Large intestine (tissue), 3 donors: ENCODE measurements around the gene U2AF1L4. TPM values are rescaled to one million over a fixed set of nuclear protein-coding genes. Genes with fewer than 3 reads are reported as not detected.
A peak's percentile ranks its signal among the peaks of the same experiment; 100 is the strongest.

Experiments
- DNase-seq, 2 donors: peaks; one replicate each; pipeline versions ENCODE4 v3.0.0 to v3.0.0-alpha.2; 2013
- H3K27ac ChIP-seq: one replicate; pipeline ENCODE4 v1.5.1; 2013; ENCODE audit warnings: low read length
- H3K27me3 ChIP-seq: 2 replicates; pipeline ENCODE4 v1.6.1; 2013; ENCODE audit warnings: low read length; ENCODE audit not compliant: control insufficient read depth, insufficient read depth
- H3K36me3 ChIP-seq: 2 replicates; pipeline ENCODE4 v1.6.1; 2013; ENCODE audit warnings: low read length; ENCODE audit not compliant: control insufficient read depth, insufficient read depth
- H3K4me1 ChIP-seq: one replicate; pipeline ENCODE4 v1.6.1; 2013; ENCODE audit warnings: low read length; ENCODE audit not compliant: control insufficient read depth, insufficient read depth
- H3K4me3 ChIP-seq: one replicate; pipeline ENCODE4 v1.5.1; 2013; ENCODE audit warnings: low read length
- H3K9me3 ChIP-seq: one replicate; pipeline ENCODE4 v1.6.1; 2013; ENCODE audit warnings: mild to moderate bottlenecking, low read depth, low read length, moderate library complexity; ENCODE audit not compliant: control insufficient read depth
- WGBS: methylation state at CpG from one replicate; pipeline ENCODE4 v1.1.5; 2013; ENCODE audit warnings: low lambda C conversion rate; ENCODE audit not compliant: insufficient coverage; 5-methylcytosine and 5-hydroxymethylcytosine counted together
- polyA plus RNA-seq: library from polyadenylated mRNA; unstranded; fragments of 120-200 nt; gene quantifications from one replicate; pipeline ENCODE4 v1.2.1, GENCODE V29; 2013

Gene U2AF1L4
- polyA plus RNA-seq, 1 donor: 31.2 TPM

- peak overlapping the region; percentile 72 for H3K4me3 ChIP-seq
- no peaks in the 10 kb centered on the region for H3K27me3 ChIP-seq
- H3K4me1 ChIP-seq: peaks cover 15% of the 10 kb centered on the region
- H3K36me3 ChIP-seq: peaks cover 47% of the 10 kb centered on the region
- WGBS: no CpG with 5 or more reads among the region's 29 CpGs
- H3K27ac ChIP-seq: no peak overlapping the region
- no peak for DNase-seq
- no peaks in the 10 kb centered on the region for H3K9me3 ChIP-seq
These were observed 5.7 kb downstream of the U2AF1L4 start for GRCh38 chr19:35739275-35740107.

- Histone ChIP-seq H3K27me3 (no peaks in the 10 kb centered on the region), H3K36me3 (peaks cover 54% of the 10 kb centered on the region), H3K27ac (no peak overlapping the region), H3K9me3 (no peaks in the 10 kb centered on the region), H3K4me3 (no peak overlapping the region), H3K4me1 (peaks cover 10% of the 10 kb centered on the region)
- WGBS: no CpG with 5 or more reads among the region's 2 CpGs
- no peak for DNase-seq
These were observed 6.4 kb downstream of the U2AF1L4 start for GRCh38 chr19:35738887-35739229.

- WGBS: 100% methylated on average over 5 of the region's 37 CpGs
- peaks cover 60% of the 10 kb centered on the region for H3K36me3 ChIP-seq
- H3K9me3 ChIP-seq: no peaks in the 10 kb centered on the region
These were observed 7.0 kb downstream of the U2AF1L4 start for GRCh38 chr19:35738021-35738886.

GRCh38 chr19:35736913-35737886 is 8.0 kb downstream of the U2AF1L4 start:
- Histone ChIP-seq H3K36me3 (peaks cover 67% of the 10 kb centered on the region), H3K4me1 (peaks cover 10% of the 10 kb centered on the region), H3K27me3 (no peaks in the 10 kb centered on the region), H3K27ac (no peak overlapping the region), H3K4me3 (no peak overlapping the region), H3K9me3 (no peaks in the 10 kb centered on the region)
- DNase-seq: no peak
- no CpG with 5 or more reads among the region's 22 CpGs for WGBS

More at GRCh38 chr19:35738021-35738886, 7.0 kb downstream of the U2AF1L4 start:
- no peaks in the 10 kb centered on the region for H3K27me3 ChIP-seq
- no peak overlapping the region for H3K4me3 ChIP-seq
- H3K27ac ChIP-seq: no peak overlapping the region
- H3K4me1 ChIP-seq: peaks cover 10% of the 10 kb centered on the region
- no peak for DNase-seq

GRCh38 chr19:35734889-35735288 is 10.3 kb downstream of the U2AF1L4 start:
- Histone ChIP-seq H3K27me3 (no peaks in the 10 kb centered on the region), H3K36me3 (peaks cover 88% of the 10 kb centered on the region), H3K9me3 (no peaks in the 10 kb centered on the region), H3K4me1 (peaks cover 2% of the 10 kb centered on the region), H3K27ac (no peak overlapping the region), H3K4me3 (no peak overlapping the region)
- no peak for DNase-seq
- no CpG with 5 or more reads among the region's 5 CpGs for WGBS

GRCh38 chr19:35734273-35734672 is 10.9 kb downstream of the U2AF1L4 start:
- Histone ChIP-seq H3K27me3 (no peaks in the 10 kb centered on the region), H3K4me1 (no peaks in the 10 kb centered on the region), H3K9me3 (no peaks in the 10 kb centered on the region), H3K27ac (no peak overlapping the region), H3K36me3 (peaks cover 94% of the 10 kb centered on the region), H3K4me3 (no peak overlapping the region)
- WGBS: no CpG with 5 or more reads among the region's 8 CpGs
- no peak for DNase-seq

- Histone ChIP-seq H3K9me3 (no peaks in the 10 kb centered on the region), H3K4me1 (no peaks in the 10 kb centered on the region), H3K27me3 (no peaks in the 10 kb centered on the region), H3K36me3 (peaks cover 94% of the 10 kb centered on the region), H3K4me3 (no peak overlapping the region), H3K27ac (no peak overlapping the region)
- no peak for DNase-seq
- WGBS: no CpG with 5 or more reads among the region's 35 CpGs
These were observed 11.8 kb downstream of the U2AF1L4 start for GRCh38 chr19:35733180-35734125.

- no CpG with 5 or more reads among the region's 25 CpGs for WGBS
- H3K27ac ChIP-seq: no peak overlapping the region
- H3K9me3 ChIP-seq: no peaks in the 10 kb centered on the region
- DNase-seq: no peak
- H3K4me3 ChIP-seq: no peak overlapping the region
- H3K36me3 ChIP-seq: peaks cover 95% of the 10 kb centered on the region
- H3K27me3 ChIP-seq: no peaks in the 10 kb centered on the region
- no peaks in the 10 kb centered on the region for H3K4me1 ChIP-seq
These were observed 12.6 kb downstream of the U2AF1L4 start for GRCh38 chr19:35732540-35733179.
